Left renal cortex interstitium (tissue), 4 donors: ENCODE data around the gene EDEM3. TPM values are rescaled to one million over a fixed set of nuclear protein-coding genes. Genes with fewer than 3 reads are reported as not detected.

Experiments
- DNase-seq, 4 donors: peaks; one replicate each; pipeline ENCODE4 v3.0.0-alpha.2; 2013; ENCODE audit warnings: low read depth in 4 of 4, low spot score in 2 of 4, missing footprints in 1 of 4
- polyA plus RNA-seq, 4 donors: library from polyadenylated mRNA; unstranded; fragments of 120-200 nt; gene quantifications; one replicate each; pipeline ENCODE4 v1.2.1, GENCODE V29; 2013; ENCODE audit not compliant: insufficient read length in 4 of 4

EDEM3 gene
- polyA plus RNA-seq, 4 donors = 30.2 to 39.9 (median 32.8) TPM

DNA sequence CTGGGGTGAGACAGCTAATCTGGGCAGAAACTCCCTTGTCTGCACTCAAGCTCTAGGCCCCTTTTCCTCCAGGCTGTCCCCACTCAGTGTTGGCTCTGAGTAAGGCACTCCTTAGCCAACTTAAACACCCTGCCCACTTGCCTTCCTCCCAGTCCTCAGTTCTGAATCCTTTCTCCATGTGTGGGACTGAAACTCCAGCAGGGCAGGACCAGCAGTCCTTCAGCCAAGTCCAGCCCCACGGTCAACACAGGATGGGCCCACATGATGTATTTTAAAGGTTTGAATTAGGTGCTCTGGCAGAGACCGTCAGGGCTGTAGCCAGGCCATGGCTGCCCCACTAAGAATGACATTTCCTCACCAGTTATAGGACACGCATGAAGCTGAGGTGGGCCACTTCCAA is 107.8 kb downstream of the EDEM3 start:
- DNase-seq = no peak

GRCh38 chr1:184646178-184646701 is 108.4 kb downstream of the EDEM3 start:
- no peak for DNase-seq

DNA sequence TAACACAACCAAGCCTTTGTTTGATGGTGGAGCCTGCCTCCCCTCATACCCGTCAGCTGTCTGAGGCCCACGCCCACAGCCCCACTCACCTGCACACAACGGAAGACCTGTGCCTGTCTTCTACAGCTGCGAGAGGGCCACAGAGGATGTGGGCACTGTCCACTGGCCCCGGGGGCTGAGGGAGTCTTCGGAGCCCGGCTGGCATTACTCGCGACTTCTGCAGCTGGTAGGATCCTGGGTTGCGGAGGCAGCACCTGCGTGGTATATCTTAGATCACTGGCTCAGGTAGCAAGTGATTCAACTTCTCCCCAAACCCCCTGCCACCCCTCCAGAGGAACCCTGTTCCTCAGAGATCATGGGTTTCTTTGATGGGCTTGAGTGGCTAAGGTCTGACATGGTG is 109.9 kb downstream of the EDEM3 start:
- no peak for DNase-seq

- DNase-seq = no peak
Measured at GRCh38 chr1:184643661-184644060, 111.0 kb downstream of the EDEM3 start.

DNA sequence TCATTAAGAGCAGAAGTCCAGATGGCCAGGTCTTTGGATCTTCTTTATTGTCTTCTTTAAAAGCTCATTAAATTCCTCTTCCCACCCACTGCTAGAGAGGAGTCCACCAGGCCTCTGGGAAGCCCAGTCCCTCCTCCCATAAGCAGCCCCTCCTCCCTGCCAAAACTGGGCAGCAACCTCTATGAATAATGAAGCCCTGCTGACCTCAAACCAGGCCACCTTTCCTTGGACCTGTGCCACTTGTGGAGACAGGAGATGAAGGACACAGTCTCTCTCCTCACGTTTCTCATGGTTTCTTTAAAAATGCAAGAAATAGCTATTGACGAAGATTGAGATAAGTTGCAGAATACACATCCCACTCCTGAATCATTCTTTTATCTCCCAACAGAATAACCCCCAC is 112.8 kb downstream of the EDEM3 start:
- no peak for DNase-seq

GRCh38 chr1:184640505-184640904 is 114.2 kb downstream of the EDEM3 start:
- DNase-seq = no peak

Other genes with a start within 250 kb of the EDEM3 start
- 1 to 10 TPM; 2.6 to 3.5 (median 3.2) TPM for gene NIBAN1, start 219.7 kb upstream of the EDEM3 start, polyA plus RNA-seq